GM23338 (cell line): Measurements from ENCODE around the gene CYFIP1.

Experiments used
- EZH2phosphoT487 ChIP-seq: fragments of 200-600 bp; sonication (generic); IDR thresholded peaks from one replicate; pipeline ENCODE4 v1.8.1; 2018; ENCODE audit warnings: antibody characterized with exemption; ENCODE audit not compliant: unreplicated experiment
- JUNB ChIP-seq: IDR thresholded peaks from one replicate; pipeline ENCODE4 v1.6.1; 2016; ENCODE audit warnings: antibody characterized with exemption; ENCODE audit not compliant: unreplicated experiment

DNA sequence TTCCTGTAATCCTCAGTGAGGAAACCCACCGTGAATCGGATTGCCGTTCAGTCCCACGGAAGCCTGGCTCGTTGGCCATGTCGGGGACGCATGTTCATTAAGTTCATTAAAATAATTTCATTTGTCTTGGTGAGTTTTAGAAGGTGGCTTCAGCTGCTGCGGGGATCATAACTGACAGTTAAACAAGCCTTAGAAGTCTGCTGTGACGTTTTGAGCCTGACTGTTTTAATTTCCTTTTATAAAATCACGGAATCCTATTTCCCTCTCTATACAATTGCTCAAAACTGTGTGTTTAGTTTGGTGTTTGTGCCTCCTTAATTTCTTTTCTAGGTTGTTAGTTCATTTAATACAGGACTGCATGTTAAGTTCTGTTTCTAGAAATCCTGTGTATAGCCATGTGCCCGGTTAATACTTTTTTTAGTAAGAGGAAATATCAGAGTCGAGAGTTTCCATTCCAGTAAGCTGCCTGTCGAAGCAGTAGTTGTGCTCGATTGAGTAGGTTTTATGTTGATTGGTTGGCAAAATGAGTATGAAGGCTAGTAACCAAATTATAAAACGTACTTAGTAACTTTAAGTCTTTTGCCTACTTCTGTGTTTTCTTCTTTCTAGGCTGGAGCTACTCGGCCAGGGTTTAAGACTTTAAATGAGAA lies 141.0 kb downstream of the CYFIP1 start:
- TF ChIP-seq JUNB = no peak
- no peak for TF ChIP-seq EZH2phosphoT487
